A549 (cell line): Measurements from ENCODE around the gene USP13.

Experiments used
- BHLHE40 ChIP-seq: IDR thresholded peaks from 2 replicates; pipeline ENCODE4 v1.6.1; 2012; ENCODE audit warnings: low read depth, low read length, inconsistent platforms
- CHD2 ChIP-seq: fragments of 150-350 bp; IDR thresholded peaks from 2 replicates; pipeline ENCODE4 v1.6.1; 2014; ENCODE audit warnings: low read length; ENCODE audit not compliant: partially characterized antibody
- CTCF ChIP-seq: fragments of >200 bp; sonication (Bioruptor Twin); formaldehyde crosslinking; IDR thresholded peaks from 3 replicates; pipeline ENCODE4 v1.5.1; 2016
- EP300 ChIP-seq, 2 experiments: fragments of >200 bp; sonication (Bioruptor Twin); formaldehyde crosslinking; IDR thresholded peaks; 2 replicates in 1 of 2; 3 replicates in 1 of 2; pipeline ENCODE4 v1.6.1; 2016 to 2017
- JUN ChIP-seq, 2 experiments: fragments of >200 bp; sonication (Bioruptor Twin); formaldehyde crosslinking; IDR thresholded peaks; 2 replicates in 1 of 2; 3 replicates in 1 of 2; pipeline ENCODE4 v1.6.1; 2016 to 2017
- MAX ChIP-seq: IDR thresholded peaks from 2 replicates; pipeline ENCODE4 v1.6.1; 2012
- MYC ChIP-seq: IDR thresholded peaks from 2 replicates; pipeline ENCODE4 v1.6.1; 2012; ENCODE audit warnings: mild to moderate bottlenecking, inconsistent platforms, low read length, improper control_type of control experiment, borderline replicate concordance
- NR3C1 ChIP-seq: fragments of >200 bp; sonication (Bioruptor Twin); formaldehyde crosslinking; IDR thresholded peaks from 3 replicates; pipeline ENCODE4 v1.6.1; 2017
- PBX3 ChIP-seq: IDR thresholded peaks from 2 replicates; pipeline ENCODE4 v1.6.1; 2012
- POLR2A ChIP-seq: IDR thresholded peaks from 2 replicates; pipeline ENCODE4 v1.6.1; 2012; ENCODE audit warnings: mild to moderate bottlenecking, low read length
- POLR2AphosphoS2 ChIP-seq: conservative IDR thresholded peaks from 2 replicates; pipeline ENCODE4 v1.6.1; 2012; ENCODE audit warnings: low read length, improper control_type of control experiment, inconsistent platforms
- RAD21 ChIP-seq, 2 experiments: fragments of >200 bp in 1 of 2; sonication (Bioruptor Twin) in 1 of 2; formaldehyde crosslinking in 1 of 2; IDR thresholded peaks in 1 of 2; conservative IDR thresholded peaks in 1 of 2; 2 replicates in 1 of 2; 3 replicates in 1 of 2; pipeline ENCODE4 v1.6.1; 2012 to 2018; ENCODE audit warnings: inconsistent platforms in 1 of 2
- USF2 ChIP-seq: fragments of 450-650 bp; IDR thresholded peaks from 2 replicates; pipeline ENCODE4 v1.6.1; 2014; ENCODE audit warnings: antibody characterized with exemption
- ZNF302 ChIP-seq: fragments of 250-450 bp; sonication (Bioruptor Pico); IDR thresholded peaks from 2 replicates; pipeline ENCODE4 v1.9.0; 2021; ENCODE audit warnings: inconsistent platforms, mild to moderate bottlenecking, moderate library complexity

- TF ChIP-seq CTCF (no peak), CHD2 (no peak), NR3C1 (no peak), POLR2AphosphoS2 (no peak), MYC (no peak), ZNF302 (CRISPR knock-in tag) (no peak), BHLHE40 (no peak), EP300 (IDR thresholded peaks at IDR 0.05) (no peak), POLR2A (no peak), USF2 (no peak), MAX (no peak), JUN (IDR thresholded peaks at IDR 0.05) (no peak), RAD21 (conservative IDR thresholded peaks at IDR 0.05 in 1 of 2, IDR thresholded peaks at IDR 0.05 in 1 of 2) (no peak), PBX3 (no peak)
Measured at GRCh38 chr3:179610066-179610465, 42.8 kb upstream of the USP13 start.
